Measurements from ENCODE around the gene TMEM266. TPM values are rescaled to one million over a fixed set of nuclear protein-coding genes. Genes with fewer than 3 reads are reported as not detected.
A peak's percentile ranks its signal among the peaks of the same experiment; 100 is the strongest.

Gene TMEM266
- total RNA-seq, 2 donors from 2014 or later, result 0.28 TPM; not detected in 1

DNA sequence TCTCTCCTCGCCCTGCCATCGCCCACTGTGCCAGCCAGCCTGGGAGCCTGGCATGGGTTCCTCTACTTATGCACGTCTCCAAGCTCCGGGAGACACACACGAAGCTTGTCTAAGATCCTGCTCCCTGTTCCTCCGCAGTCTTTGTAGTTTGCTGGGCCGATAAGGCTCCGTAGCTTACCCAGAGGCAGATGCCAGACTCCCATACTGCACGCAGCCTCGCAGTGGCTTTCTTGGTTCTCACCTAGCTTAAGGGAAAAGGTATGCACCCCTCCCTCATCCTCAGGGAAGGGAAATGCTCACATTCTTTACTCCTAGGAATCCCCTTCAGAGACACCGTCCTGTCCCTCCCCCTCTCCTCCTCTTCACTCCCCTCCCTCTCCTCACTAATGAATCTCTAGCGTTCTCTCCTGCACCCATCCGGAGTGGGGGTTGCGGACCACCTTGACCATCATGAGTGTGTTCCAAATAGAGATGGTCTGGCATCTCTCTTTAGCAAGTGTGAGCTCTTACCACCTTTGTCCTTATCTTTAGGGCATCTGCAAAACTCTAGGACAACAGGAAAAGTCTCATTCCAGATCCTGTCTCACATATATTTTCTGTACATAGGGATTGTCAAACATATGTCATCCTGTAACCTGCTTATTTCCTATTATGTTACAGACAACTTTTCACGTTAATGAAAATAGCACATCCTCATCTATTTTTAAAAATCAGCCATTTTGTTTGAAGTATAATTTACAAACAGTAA, 56.5 kb downstream of the TMEM266 start:
- intact Hi-C loops (cut with DNase I), result loop anchor here in 1 of 2 donors (10.0 kb wide), 1 partner anchor 858 kb away; no protein-coding TSS in a partner anchor
- no peak for DNase-seq (ENCODE audit: low spot score)

- intact Hi-C loops (cut with DNase I), result loop anchor here in 1 of 2 donors (10.0 kb wide), 1 partner anchor 858 kb away; no protein-coding TSS in a partner anchor
Observed at GRCh38 chr15:76117181-76117580, 57.4 kb downstream of the TMEM266 start.

GRCh38 chr15:76118767-76119166, 59.0 kb downstream of the TMEM266 start:
- DNase-seq (ENCODE audit: low spot score), result no peak
- intact Hi-C loops (cut with DNase I), result loop anchor here in 1 of 2 donors (10.0 kb wide), 1 partner anchor 856 kb away; no protein-coding TSS in a partner anchor

More at GRCh38 chr15:76117181-76117580, 57.4 kb downstream of the TMEM266 start:
- DNase-seq (ENCODE audit: low spot score), result no peak

DNA sequence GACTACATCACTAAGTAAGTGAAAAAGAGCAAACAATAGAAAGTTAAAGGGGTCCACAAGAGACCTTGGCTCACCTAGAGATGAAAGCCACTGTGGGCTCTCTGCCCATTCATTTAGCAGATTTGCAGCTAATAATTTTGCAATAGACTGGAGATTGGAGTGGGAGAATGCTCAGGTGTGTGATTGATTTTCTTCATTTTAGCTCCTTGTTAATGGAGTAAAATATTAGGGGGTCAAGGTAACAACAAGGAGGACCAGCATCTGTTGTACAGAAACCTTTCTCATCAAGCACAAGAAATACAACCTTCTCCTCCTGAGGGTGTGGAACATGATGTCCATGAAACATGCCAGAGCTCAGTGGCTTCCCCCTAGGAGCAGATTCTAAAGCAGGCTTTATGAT, 63.2 kb downstream of the TMEM266 start:
- intact Hi-C loops (cut with DNase I), result no loop called here
- no peak for DNase-seq (ENCODE audit: low spot score)

DNA sequence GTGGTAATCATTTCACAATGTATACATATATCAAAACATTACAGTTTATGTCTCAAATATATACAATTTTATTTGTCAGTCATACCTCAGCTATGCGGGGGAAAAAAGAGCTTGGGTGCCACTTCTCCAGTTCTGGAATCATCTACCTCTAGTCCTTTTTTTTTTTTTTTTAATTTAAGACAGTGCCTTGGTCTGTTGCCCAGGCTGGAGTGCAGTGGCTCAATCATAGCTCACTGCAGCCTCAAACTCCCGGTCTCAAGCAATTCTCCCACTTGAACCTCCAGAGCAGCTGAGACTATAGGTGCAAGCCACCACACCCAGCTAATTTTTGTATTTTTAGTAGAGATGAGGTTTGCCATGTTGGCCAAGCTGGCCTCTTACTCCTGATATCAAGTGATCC, 67.4 kb downstream of the TMEM266 start:
- intact Hi-C loops (cut with DNase I), result no loop called here
- DNase-seq (ENCODE audit: low spot score), result no peak

GRCh38 chr15:76127880-76128279, 68.1 kb downstream of the TMEM266 start:
- no peak for DNase-seq (ENCODE audit: low spot score)
- intact Hi-C loops (cut with DNase I), result no loop called here

GRCh38 chr15:76134537-76134936, 74.8 kb downstream of the TMEM266 start:
- no peak for DNase-seq (ENCODE audit: low spot score)
- intact Hi-C loops (cut with DNase I), result no loop called here

DNA sequence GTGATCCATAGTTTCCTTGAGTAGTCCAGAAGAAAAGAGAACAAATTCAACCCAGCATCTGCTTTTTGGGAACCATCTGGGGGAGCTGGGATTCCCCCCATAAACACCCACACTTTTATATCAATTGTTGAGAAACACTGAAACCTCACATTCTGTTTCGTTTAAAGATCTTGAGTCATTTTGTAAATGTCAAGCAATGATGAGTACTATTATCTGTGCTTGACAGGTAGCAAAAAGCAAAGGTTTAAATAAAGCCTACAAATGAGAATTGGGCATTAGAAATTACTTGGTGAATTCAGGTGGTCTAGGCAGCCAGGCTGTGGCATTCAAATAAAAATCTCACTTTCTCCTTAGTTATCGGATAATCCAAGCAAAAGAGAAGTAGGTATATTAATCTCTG, 75.7 kb downstream of the TMEM266 start:
- intact Hi-C loops (cut with DNase I), result no loop called here
- no peak for DNase-seq (ENCODE audit: low spot score)

- intact Hi-C loops (cut with DNase I), result no loop called here
Observed at GRCh38 chr15:76138436-76138835, 78.7 kb downstream of the TMEM266 start.

GRCh38 chr15:76139368-76140073, 79.7 kb downstream of the TMEM266 start:
- DNase-seq (ENCODE audit: low spot score), result no peak
- intact Hi-C loops (cut with DNase I), result no loop called here

More at GRCh38 chr15:76138436-76138835, 78.7 kb downstream of the TMEM266 start:
- no peak for DNase-seq (ENCODE audit: low spot score)

GRCh38 chr15:76140074-76140464, 80.3 kb downstream of the TMEM266 start:
- no peak for DNase-seq (ENCODE audit: low spot score)
- intact Hi-C loops (cut with DNase I), result no loop called here

- intact Hi-C loops (cut with DNase I), result no loop called here
Observed at GRCh38 chr15:76146812-76147211, 87.0 kb downstream of the TMEM266 start.

DNA sequence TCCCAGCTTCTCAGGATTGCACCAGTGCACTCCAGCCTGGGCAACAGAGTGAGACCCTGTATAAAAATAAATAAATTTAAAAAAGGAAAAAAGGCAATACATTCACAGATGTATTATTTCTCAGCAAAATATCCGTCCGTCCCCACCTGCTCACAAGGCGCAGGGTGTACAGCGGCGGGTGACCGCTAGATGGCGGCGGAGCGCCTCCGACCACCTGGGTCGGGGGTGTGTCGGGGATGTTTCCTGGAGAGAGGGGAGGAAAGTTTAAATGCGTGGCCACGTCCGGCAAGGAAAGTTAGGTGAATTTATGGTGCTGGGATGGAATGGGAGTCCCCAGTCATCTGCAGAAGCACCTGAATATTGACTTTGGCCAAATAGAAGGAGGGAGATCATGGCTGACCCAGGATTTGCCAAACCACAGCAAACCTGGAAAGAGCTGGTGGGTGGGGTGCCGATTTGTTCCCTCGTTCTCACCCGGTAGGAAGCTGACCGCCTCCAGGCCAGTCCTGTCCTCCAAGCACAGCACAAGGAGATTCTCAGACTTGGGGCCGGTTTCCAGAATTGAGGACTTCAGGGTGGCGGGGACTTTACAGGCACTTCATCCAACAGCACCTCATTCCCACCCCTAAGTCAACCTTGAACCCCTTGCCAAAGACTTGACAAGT, 88.3 kb downstream of the TMEM266 start:
- DNase-seq (ENCODE audit: low spot score), result no peak

More at GRCh38 chr15:76146812-76147211, 87.0 kb downstream of the TMEM266 start:
- no peak for DNase-seq (ENCODE audit: low spot score)

DNA sequence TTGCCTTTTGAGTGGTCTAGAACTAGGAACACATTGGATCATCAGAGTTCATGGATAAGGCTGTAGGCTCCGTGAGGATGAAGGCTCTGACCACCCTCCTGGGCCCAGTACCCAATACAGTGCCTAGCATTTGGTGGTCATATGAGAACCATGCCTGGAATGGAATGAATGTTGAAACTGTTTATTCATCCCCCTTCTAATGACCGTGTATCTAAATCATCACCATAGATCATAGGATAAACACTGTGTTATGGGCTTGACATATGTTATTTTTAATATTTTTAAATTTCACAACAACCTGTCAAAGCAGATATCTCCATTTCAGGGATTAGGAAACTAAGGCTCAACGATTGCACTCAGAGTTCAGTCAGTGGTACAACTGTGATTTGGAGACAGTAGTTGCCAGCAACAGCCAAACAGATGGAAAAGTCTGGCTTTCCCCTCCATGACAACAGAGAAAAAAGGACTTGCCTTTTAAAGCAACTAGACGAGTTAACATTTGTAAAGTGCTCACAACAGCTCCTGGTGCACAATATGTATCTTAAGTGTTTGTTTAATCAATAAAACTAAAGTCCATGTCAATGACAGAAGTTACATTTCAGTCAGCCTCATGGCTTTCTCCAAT, 89.6 kb downstream of the TMEM266 start:
- intact Hi-C loops (cut with DNase I), result no loop called here
- no peak for DNase-seq (ENCODE audit: low spot score)

More for the DNA sequence above, 88.3 kb downstream of the TMEM266 start:
- intact Hi-C loops (cut with DNase I), result no loop called here

DNA sequence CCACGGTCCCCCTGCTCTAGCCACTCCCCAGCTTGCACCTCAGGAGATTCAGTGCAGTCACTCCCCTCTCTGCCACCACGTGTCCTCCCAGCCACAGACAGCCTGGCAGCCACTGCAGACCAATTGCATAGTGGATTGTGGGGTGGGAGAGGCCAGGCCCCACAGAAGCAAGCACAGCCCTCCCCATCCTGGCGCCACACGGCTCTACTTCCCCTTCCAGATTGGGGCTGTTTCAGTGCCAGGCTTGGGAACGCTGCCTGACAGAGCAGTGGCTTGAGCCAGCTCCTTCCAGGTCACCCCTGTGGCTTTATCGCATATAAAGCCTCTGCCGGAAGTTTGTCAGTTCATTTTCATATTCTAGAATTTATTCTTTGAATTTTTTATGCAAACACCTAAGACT, 90.7 kb downstream of the TMEM266 start:
- intact Hi-C loops (cut with DNase I), result no loop called here
- no peak for DNase-seq (ENCODE audit: low spot score)

- intact Hi-C loops (cut with DNase I), result no loop called here
- DNase-seq (ENCODE audit: low spot score), result peak; percentile 91
Observed at GRCh38 chr15:76150971-76151598, 91.3 kb downstream of the TMEM266 start.

- intact Hi-C loops (cut with DNase I), result no loop called here
- no peak for DNase-seq (ENCODE audit: low spot score)
Observed at GRCh38 chr15:76151599-76151974, 91.8 kb downstream of the TMEM266 start.

GRCh38 chr15:76152197-76152596, 92.4 kb downstream of the TMEM266 start:
- intact Hi-C loops (cut with DNase I), result no loop called here
- no peak for DNase-seq (ENCODE audit: low spot score)

Data from posterior vena cava (tissue), 2 donors.